ENCODE data around the gene IER5. TPM values are rescaled to one million over a fixed set of nuclear protein-coding genes. Genes with fewer than 3 reads are reported as not detected.

The IER5 gene
- total RNA-seq, 1 experiment from 2014 or later, result 21.2 TPM

- no peaks in the 10 kb centered on the region for H3K9me2 ChIP-seq (ENCODE audit: insufficient read depth)
- H3K36me3 ChIP-seq (ENCODE audit: low read depth), result no peaks in the 10 kb centered on the region
- no peak for TF ChIP-seq CTCF (conservative IDR thresholded peaks at IDR 0.05)
- BruUV-seq (replicated peaks), result no TSS peak
- no peaks in the 10 kb centered on the region for H3K9me3 ChIP-seq (ENCODE audit: insufficient read depth, low read depth)
- ChIA-PET POLR2A (ENCODE audit: unreplicated experiment) (interaction anchor here (0.6 kb wide), 1 partner anchor 70 kb away, joined by 4 read pairs; no protein-coding TSS in a partner anchor), CTCF (no interaction called here)
- no peak overlapping the region for H3K27ac ChIP-seq
- no peak overlapping the region for H3K4me3 ChIP-seq
- no peak overlapping the region for H3K4me2 ChIP-seq
- H3F3A ChIP-seq (ENCODE audit: insufficient read depth, low read depth), result peaks cover 16% of the 10 kb centered on the region
- DNase-seq, result no peak
- H3K27me3 ChIP-seq (ENCODE audit: insufficient read depth, low read depth), result no peaks in the 10 kb centered on the region
- intact Hi-C loops (cut with micrococcal nuclease; ENCODE audit: unreplicated experiment), result loop anchor here (5.0 kb wide), 2 partner anchors 37 to 578 kb away; partner anchors contain the start of gene ACBD6
- no peak overlapping the region for H2AFZ ChIP-seq
- no peaks in the 10 kb centered on the region for H4K20me1 ChIP-seq (ENCODE audit: insufficient read depth)
- H3K4me1 ChIP-seq (replicated peaks; ENCODE audit: insufficient read depth), result peaks cover 18% of the 10 kb centered on the region
- H3K79me2 ChIP-seq (ENCODE audit: low read depth), result no peaks in the 10 kb centered on the region
These were observed 8.6 kb upstream of the IER5 start for GRCh38 chr1:181079920-181080319.

- no peaks in the 10 kb centered on the region for H3K36me3 ChIP-seq (ENCODE audit: low read depth)
- POLR2A ChIA-PET (ENCODE audit: unreplicated experiment), result interaction anchor here (0.7 kb wide), 1 partner anchor 36 kb away, joined by 6 read pairs; no protein-coding TSS in a partner anchor
- no TSS peak for BruUV-seq (replicated peaks)
- no peak overlapping the region for H3K4me2 ChIP-seq
- CTCF ChIA-PET, result interaction anchor here (0.6 kb wide), 1 partner anchor 1194 kb away, joined by 3 read pairs; no protein-coding TSS in a partner anchor
- H3K4me3 ChIP-seq, result no peak overlapping the region
- no peaks in the 10 kb centered on the region for H3K9me2 ChIP-seq (ENCODE audit: insufficient read depth)
- intact Hi-C loops (cut with micrococcal nuclease; ENCODE audit: unreplicated experiment), result no loop called here
- no peak overlapping the region for H3K27ac ChIP-seq
- H3K9me3 ChIP-seq (ENCODE audit: insufficient read depth, low read depth), result no peaks in the 10 kb centered on the region
- H2AFZ ChIP-seq, result no peak overlapping the region
- no peaks in the 10 kb centered on the region for H3K27me3 ChIP-seq (ENCODE audit: insufficient read depth, low read depth)
- no peak for DNase-seq
- H3K4me1 ChIP-seq (replicated peaks; ENCODE audit: insufficient read depth), result peaks cover 18% of the 10 kb centered on the region
- TF ChIP-seq CTCF (conservative IDR thresholded peaks at IDR 0.05), result no peak
- TF ChIP-seq EZH2 (IDR thresholded peaks at IDR 0.05; ENCODE audit: low read depth), result no peak
- peaks cover 17% of the 10 kb centered on the region for H3F3A ChIP-seq (ENCODE audit: insufficient read depth, low read depth)
- H3K79me2 ChIP-seq (ENCODE audit: low read depth), result no peaks in the 10 kb centered on the region
- H4K20me1 ChIP-seq (ENCODE audit: insufficient read depth), result no peaks in the 10 kb centered on the region
These were observed 7.9 kb upstream of the IER5 start for GRCh38 chr1:181080556-181080955.

GRCh38 chr1:181081395-181081794, 7.1 kb upstream of the IER5 start:
- no TSS peak for BruUV-seq (replicated peaks)
- DNase-seq, result no peak
- POLR2A ChIA-PET (ENCODE audit: unreplicated experiment), result no interaction called here

More at GRCh38 chr1:181081395-181081794, 7.1 kb upstream of the IER5 start:
- Histone ChIP-seq H4K20me1 (ENCODE audit: insufficient read depth) (no peaks in the 10 kb centered on the region), H3K79me2 (ENCODE audit: low read depth) (0 out of 2 replicates have a peak, but pooled peaks cover 4% of the 10 kb centered on the region), H3K27me3 (ENCODE audit: insufficient read depth, low read depth) (no peaks in the 10 kb centered on the region), H3K9me2 (ENCODE audit: insufficient read depth) (no peaks in the 10 kb centered on the region), H3K4me2 (no peak overlapping the region), H3K4me1 (replicated peaks; ENCODE audit: insufficient read depth) (peaks cover 23% of the 10 kb centered on the region), H3K9me3 (ENCODE audit: insufficient read depth, low read depth) (no peaks in the 10 kb centered on the region), H3K4me3 (no peak overlapping the region), H3K36me3 (ENCODE audit: low read depth) (no peaks in the 10 kb centered on the region), H3K27ac (no peak overlapping the region), H2AFZ (no peak overlapping the region), H3F3A (ENCODE audit: insufficient read depth, low read depth) (peaks cover 25% of the 10 kb centered on the region)
- CTCF ChIA-PET, result interaction anchor here (0.6 to 0.7 kb wide), 2 partner anchors 58 to 1195 kb away, joined by 3 to 6 read pairs; no protein-coding TSS in a partner anchor
- intact Hi-C loops (cut with micrococcal nuclease; ENCODE audit: unreplicated experiment), result no loop called here
- no peak for TF ChIP-seq CTCF (conservative IDR thresholded peaks at IDR 0.05)
- TF ChIP-seq EZH2 (IDR thresholded peaks at IDR 0.05; ENCODE audit: low read depth), result no peak

Data from PC-9 (cell line).